Measurements from ENCODE around the gene TECPR2. TPM values are rescaled to one million over a fixed set of nuclear protein-coding genes. Genes with fewer than 3 reads are reported as not detected.

Gene TECPR2
- total and polyA plus RNA-seq, 10 of the 15 experiments (the other 5 are each of a cell fraction or from before 2014, with no cell fraction given) = 0.15 to 10.0 (median 3.0) TPM

DNA sequence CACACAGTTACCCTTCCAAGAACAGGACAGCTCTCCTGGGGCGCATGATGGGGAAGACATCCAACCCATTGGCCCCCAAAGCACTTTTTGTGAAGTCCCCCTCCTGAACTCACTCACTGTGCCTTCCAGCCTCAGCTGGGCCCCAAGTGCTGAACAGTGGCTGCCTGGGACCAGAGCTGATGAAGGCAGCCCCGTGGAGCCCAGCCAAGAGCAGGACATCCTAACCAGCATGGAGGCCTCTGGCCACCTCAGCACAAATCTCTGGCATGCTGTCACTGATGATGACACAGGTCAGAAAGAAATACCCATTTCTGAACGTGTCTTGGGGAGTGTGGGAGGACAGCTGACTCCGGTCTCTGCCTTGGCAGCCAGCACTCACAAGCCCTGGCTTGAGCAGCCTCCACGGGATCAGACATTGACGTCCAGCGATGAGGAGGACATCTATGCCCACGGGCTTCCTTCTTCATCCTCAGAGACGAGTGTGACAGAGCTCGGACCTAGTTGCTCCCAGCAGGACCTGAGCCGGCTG is 72.0 kb downstream of the TECPR2 start:
- no peak for ATAC-seq
- BruUV-seq (replicated peaks) = no TSS peak

More for the DNA sequence above, 72.0 kb downstream of the TECPR2 start:
- ChIA-PET CTCF (interaction anchor here (1.8 kb wide), 1 partner anchor 82 kb away, joined by 4 read pairs; no protein-coding TSS in a partner anchor), RAD21 (ENCODE audit: unreplicated experiment) (no interaction called here), SMC1A (ENCODE audit: uncharacterized antibody, unreplicated experiment) (no interaction called here), POLR2A (no interaction called here)
- H3K4me3 ChIP-seq = no peak overlapping the region
- no peaks in the 10 kb centered on the region; the same call in 1 of the 2 replicates for H3K4me1 ChIP-seq (ENCODE audit: control insufficient read depth, insufficient read depth, low read length)
- FAIRE-seq (no peak), DNase-seq (ENCODE audit: low read depth, low spot score) (no peak)
- 60% methylated on average over 11 of the region's 11 CpGs for WGBS (ENCODE audit: insufficient coverage, insufficient replicate concordance, low lambda C conversion rate, missing lambda C conversion rate)
- no peaks in the 10 kb centered on the region for H4K20me1 ChIP-seq (ENCODE audit: control insufficient read depth, insufficient read depth)
- no peaks in the 10 kb centered on the region for H3K36me3 ChIP-seq (ENCODE audit: control insufficient read depth in 2 of 2, insufficient read depth in 2 of 2, low read length in 1 of 2)
- in situ Hi-C loops (cut with MboI) (no loop called here), intact Hi-C loops (cut with micrococcal nuclease; ENCODE audit: unreplicated experiment) (loop anchor here (10.0 kb wide), 1 partner anchor 250 kb away; no protein-coding TSS in a partner anchor)
- H3K9me3 ChIP-seq (replicated peaks; ENCODE audit: control insufficient read depth, insufficient read depth, low read length) = no peaks in the 10 kb centered on the region
- no peak overlapping the region for H2AFZ ChIP-seq (ENCODE audit: control insufficient read depth, low read depth, low read length)
- H3K27me3 ChIP-seq (replicated peaks in 1 of 2; ENCODE audit: control insufficient read depth in 2 of 2, insufficient read depth in 2 of 2, low read length in 1 of 2) = peaks cover 0 to 1% of the 10 kb centered on the region in 2 experiments; a peak in 1 of 4 replicates
- no peak overlapping the region for H3K4me2 ChIP-seq (ENCODE audit: control insufficient read depth, insufficient read depth)
- H3K79me2 ChIP-seq (ENCODE audit: control insufficient read depth, insufficient read depth, low read length) = no peaks in the 10 kb centered on the region
- H3K9ac ChIP-seq (ENCODE audit: control insufficient read depth, insufficient read depth, low read length) = no peak overlapping the region
- no peak overlapping the region for H3K27ac ChIP-seq (ENCODE audit: control insufficient read depth, insufficient read depth)
- TF ChIP-seq MEF2B (IDR thresholded peaks at IDR 0.05; ENCODE audit: partially characterized antibody, poor library complexity, severe bottlenecking) (no peak), FOXM1 (IDR thresholded peaks at IDR 0.05; ENCODE audit: low read depth, low read length) (no peak), CEBPB (IDR thresholded peaks at IDR 0.05; ENCODE audit: borderline replicate concordance in 1 of 2, low read depth in 2 of 2, low read length in 2 of 2) (no peak), ETV6 (conservative IDR thresholded peaks at IDR 0.05 in 1 of 2, IDR thresholded peaks at IDR 0.05 in 1 of 2; ENCODE audit: borderline replicate concordance in 1 of 2, low read depth in 1 of 2) (no peak), NR2C1 (IDR thresholded peaks at IDR 0.05) (no peak), ZZZ3 (IDR thresholded peaks at IDR 0.05; ENCODE audit: control insufficient read depth, insufficient read length, low read depth) (no peak), JUND (IDR thresholded peaks at IDR 0.05; ENCODE audit: low read depth, low read length) (no peak), HDAC6 (IDR thresholded peaks at IDR 0.05; ENCODE audit: unreplicated experiment) (no peak)
- TF ChIP-seq, protein P1, sequence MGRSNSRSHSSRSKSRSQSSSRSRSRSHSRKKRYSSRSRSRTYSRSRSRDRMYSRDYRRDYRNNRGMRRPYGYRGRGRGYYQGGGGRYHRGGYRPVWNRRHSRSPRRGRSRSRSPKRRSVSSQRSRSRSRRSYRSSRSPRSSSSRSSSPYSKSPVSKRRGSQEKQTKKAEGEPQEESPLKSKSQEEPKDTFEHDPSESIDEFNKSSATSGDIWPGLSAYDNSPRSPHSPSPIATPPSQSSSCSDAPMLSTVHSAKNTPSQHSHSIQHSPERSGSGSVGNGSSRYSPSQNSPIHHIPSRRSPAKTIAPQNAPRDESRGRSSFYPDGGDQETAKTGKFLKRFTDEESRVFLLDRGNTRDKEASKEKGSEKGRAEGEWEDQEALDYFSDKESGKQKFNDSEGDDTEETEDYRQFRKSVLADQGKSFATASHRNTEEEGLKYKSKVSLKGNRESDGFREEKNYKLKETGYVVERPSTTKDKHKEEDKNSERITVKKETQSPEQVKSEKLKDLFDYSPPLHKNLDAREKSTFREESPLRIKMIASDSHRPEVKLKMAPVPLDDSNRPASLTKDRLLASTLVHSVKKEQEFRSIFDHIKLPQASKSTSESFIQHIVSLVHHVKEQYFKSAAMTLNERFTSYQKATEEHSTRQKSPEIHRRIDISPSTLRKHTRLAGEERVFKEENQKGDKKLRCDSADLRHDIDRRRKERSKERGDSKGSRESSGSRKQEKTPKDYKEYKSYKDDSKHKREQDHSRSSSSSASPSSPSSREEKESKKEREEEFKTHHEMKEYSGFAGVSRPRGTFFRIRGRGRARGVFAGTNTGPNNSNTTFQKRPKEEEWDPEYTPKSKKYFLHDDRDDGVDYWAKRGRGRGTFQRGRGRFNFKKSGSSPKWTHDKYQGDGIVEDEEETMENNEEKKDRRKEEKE (IDR thresholded peaks at IDR 0.05) = no peak
- TF ChIP-seq, protein P2, sequence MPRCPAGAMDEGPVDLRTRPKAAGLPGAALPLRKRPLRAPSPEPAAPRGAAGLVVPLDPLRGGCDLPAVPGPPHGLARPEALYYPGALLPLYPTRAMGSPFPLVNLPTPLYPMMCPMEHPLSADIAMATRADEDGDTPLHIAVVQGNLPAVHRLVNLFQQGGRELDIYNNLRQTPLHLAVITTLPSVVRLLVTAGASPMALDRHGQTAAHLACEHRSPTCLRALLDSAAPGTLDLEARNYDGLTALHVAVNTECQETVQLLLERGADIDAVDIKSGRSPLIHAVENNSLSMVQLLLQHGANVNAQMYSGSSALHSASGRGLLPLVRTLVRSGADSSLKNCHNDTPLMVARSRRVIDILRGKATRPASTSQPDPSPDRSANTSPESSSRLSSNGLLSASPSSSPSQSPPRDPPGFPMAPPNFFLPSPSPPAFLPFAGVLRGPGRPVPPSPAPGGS (IDR thresholded peaks at IDR 0.05; ENCODE audit: borderline replicate concordance, insufficient read depth, low read depth, low read length, poor library complexity, severe bottlenecking) = no peak
- TF ChIP-seq, protein P3, sequence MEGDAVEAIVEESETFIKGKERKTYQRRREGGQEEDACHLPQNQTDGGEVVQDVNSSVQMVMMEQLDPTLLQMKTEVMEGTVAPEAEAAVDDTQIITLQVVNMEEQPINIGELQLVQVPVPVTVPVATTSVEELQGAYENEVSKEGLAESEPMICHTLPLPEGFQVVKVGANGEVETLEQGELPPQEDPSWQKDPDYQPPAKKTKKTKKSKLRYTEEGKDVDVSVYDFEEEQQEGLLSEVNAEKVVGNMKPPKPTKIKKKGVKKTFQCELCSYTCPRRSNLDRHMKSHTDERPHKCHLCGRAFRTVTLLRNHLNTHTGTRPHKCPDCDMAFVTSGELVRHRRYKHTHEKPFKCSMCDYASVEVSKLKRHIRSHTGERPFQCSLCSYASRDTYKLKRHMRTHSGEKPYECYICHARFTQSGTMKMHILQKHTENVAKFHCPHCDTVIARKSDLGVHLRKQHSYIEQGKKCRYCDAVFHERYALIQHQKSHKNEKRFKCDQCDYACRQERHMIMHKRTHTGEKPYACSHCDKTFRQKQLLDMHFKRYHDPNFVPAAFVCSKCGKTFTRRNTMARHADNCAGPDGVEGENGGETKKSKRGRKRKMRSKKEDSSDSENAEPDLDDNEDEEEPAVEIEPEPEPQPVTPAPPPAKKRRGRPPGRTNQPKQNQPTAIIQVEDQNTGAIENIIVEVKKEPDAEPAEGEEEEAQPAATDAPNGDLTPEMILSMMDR (IDR thresholded peaks at IDR 0.05 in 2 of 3, conservative IDR thresholded peaks at IDR 0.05 in 1 of 3; ENCODE audit: control insufficient read depth in 2 of 3, extremely low read depth in 1 of 3, insufficient read depth in 1 of 3, low read depth in 3 of 3, low read length in 3 of 3) = no peak

Measured in GM12878 (cell line).